Stimulated activated CD8-positive, alpha-beta memory T cell treated with anti-CD3 and anti-CD28 coated beads, Interleukin-15, amount 100 ng/mL, for 4 hours (primary cell): ENCODE data around the gene JSRP1.

Experiments
- DNase-seq, 2 donors: peaks; one replicate each; pipeline ENCODE4 v3.0.0-alpha.2; 2020; ENCODE audit warnings: low read depth in 2 of 2

The JSRP1 gene

GRCh38 chr19:2246801-2247361, 9.3 kb downstream of the JSRP1 start:
- no peak for DNase-seq

- no peak for DNase-seq
These were observed 10.1 kb downstream of the JSRP1 start for GRCh38 chr19:2246014-2246620.

GRCh38 chr19:2245273-2245672, 10.9 kb downstream of the JSRP1 start:
- no peak for DNase-seq

- DNase-seq = no peak
These were observed 11.7 kb downstream of the JSRP1 start for GRCh38 chr19:2244486-2244885.

- no peak for DNase-seq
These were observed 12.1 kb downstream of the JSRP1 start for GRCh38 chr19:2244125-2244411.

- DNase-seq = no peak
These were observed 12.7 kb downstream of the JSRP1 start for GRCh38 chr19:2243274-2244124.

- DNase-seq = no peak
These were observed 13.4 kb downstream of the JSRP1 start for GRCh38 chr19:2242816-2243215.

GRCh38 chr19:2242092-2242537, 14.1 kb downstream of the JSRP1 start:
- no peak for DNase-seq

GRCh38 chr19:2240881-2241760, 15.1 kb downstream of the JSRP1 start:
- no peak for DNase-seq

GRCh38 chr19:2239771-2240770, 16.1 kb downstream of the JSRP1 start:
- DNase-seq = no peak

- no peak for DNase-seq
These were observed 17.0 kb downstream of the JSRP1 start for GRCh38 chr19:2239173-2239572.

GRCh38 chr19:2237869-2238153, 18.4 kb downstream of the JSRP1 start:
- no peak for DNase-seq

GRCh38 chr19:2237051-2237868, 19.0 kb downstream of the JSRP1 start:
- no peak for DNase-seq

- peak; percentile 96 to 97 for DNase-seq
These were observed 19.7 kb downstream of the JSRP1 start, which contains the start of the genes PLEKHJ1 and SF3A2 for GRCh38 chr19:2236314-2237050. TSS of gene PLEKHJ1 (minus strand) at chr19:2236329. CDS start at chr19:2236248, 81 bp downstream. TSS of gene SF3A2 (plus strand) at chr19:2236824. CDS start at chr19:2243419, 6,595 bp downstream.

- no peak for DNase-seq
These were observed 20.2 kb downstream of the JSRP1 start for GRCh38 chr19:2236064-2236313.

- no peak for DNase-seq
These were observed 20.7 kb downstream of the JSRP1 start for GRCh38 chr19:2235381-2236063.

GRCh38 chr19:2234996-2235380, 21.2 kb downstream of the JSRP1 start:
- no peak for DNase-seq

- no peak for DNase-seq
These were observed 22.5 kb downstream of the JSRP1 start for GRCh38 chr19:2233601-2234280.
